Adipocyte (in vitro differentiated cells): ENCODE data around the gene PPAN.

Experiments
- DNase-seq: peaks from one replicate; pipeline ENCODE4 v3.0.0-alpha.2; 2015; ENCODE audit warnings: low read depth
- H3K27me3 ChIP-seq: replicated peaks from 2 replicates; pipeline ENCODE4 v1.7.0; 2013; ENCODE audit warnings: mild to moderate bottlenecking, low read length, moderate library complexity; ENCODE audit not compliant: control insufficient read depth, insufficient read depth
- H3K36me3 ChIP-seq: 2 replicates; pipeline ENCODE4 v1.7.0; 2013; ENCODE audit warnings: low read length, mild to moderate bottlenecking, moderate library complexity; ENCODE audit not compliant: control insufficient read depth, insufficient read depth, severe bottlenecking
- H3K4me1 ChIP-seq: 2 replicates; pipeline ENCODE4 v1.7.0; 2013; ENCODE audit warnings: mild to moderate bottlenecking, low read length, moderate library complexity; ENCODE audit not compliant: control insufficient read depth, insufficient read depth
- H3K4me3 ChIP-seq: 2 replicates; pipeline ENCODE4 v1.7.0; 2013; ENCODE audit warnings: mild to moderate bottlenecking, low read length, moderate library complexity
- H3K9ac ChIP-seq: 2 replicates; pipeline ENCODE4 v1.7.0; 2013; ENCODE audit warnings: mild to moderate bottlenecking, low read length, moderate library complexity
- H3K9me3 ChIP-seq: 2 replicates; pipeline ENCODE4 v1.7.0; 2013; ENCODE audit warnings: mild to moderate bottlenecking, low read length, moderate library complexity; ENCODE audit not compliant: control insufficient read depth

Gene PPAN

DNA sequence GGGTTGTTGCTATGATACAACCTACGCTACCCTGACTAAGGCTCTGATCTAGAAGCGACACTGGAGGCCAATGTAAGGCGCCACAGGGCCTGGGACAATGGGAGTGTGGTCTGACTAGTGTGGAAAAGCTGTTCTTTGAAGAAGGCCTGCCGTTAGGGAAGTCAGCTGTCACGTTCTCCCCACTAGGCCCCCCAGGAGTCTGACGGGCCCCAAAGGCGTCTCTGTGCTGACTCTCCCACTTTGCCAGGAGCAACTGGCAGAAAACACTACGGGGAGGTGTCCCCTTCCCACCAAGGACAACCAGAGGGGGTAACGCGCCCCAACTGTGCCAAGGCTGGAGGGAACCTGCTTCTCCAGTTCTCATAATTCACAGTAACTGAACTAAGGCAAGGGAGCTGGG lies 38.9 kb downstream of the PPAN start:
- DNase-seq, result no peak
- Histone ChIP-seq H3K4me1 (no peaks in the 10 kb centered on the region), H3K9me3 (no peaks in the 10 kb centered on the region), H3K9ac (no peak overlapping the region), H3K27me3 (no peaks in the 10 kb centered on the region), H3K4me3 (no peak overlapping the region), H3K36me3 (peaks cover 91% of the 10 kb centered on the region)

DNA sequence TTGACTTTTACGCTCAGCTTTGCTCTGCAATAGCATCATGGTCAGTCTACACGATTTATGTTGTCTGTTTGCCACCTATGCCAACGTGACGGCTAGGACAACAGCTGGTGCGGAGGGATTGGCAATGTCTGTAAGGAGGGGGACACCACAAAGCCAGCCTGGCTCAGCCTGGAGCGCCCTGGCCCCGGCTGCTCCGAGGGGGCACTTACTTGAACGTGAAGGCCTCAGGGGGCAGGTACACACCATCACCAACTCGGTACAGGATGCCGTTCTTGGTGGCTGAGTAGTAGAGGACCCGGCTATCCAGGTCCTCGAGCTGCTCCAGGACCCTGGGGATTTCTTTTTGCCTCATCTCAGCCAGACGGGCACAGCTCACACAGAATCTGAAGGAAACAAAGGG lies 40.0 kb downstream of the PPAN start:
- H3K36me3 ChIP-seq, result peaks cover 91% of the 10 kb centered on the region
- H3K4me3 ChIP-seq, result no peak overlapping the region
- DNase-seq, result no peak
- H3K9ac ChIP-seq, result no peak overlapping the region
- H3K27me3 ChIP-seq, result no peaks in the 10 kb centered on the region
- no peaks in the 10 kb centered on the region for H3K4me1 ChIP-seq
- no peaks in the 10 kb centered on the region for H3K9me3 ChIP-seq

DNA sequence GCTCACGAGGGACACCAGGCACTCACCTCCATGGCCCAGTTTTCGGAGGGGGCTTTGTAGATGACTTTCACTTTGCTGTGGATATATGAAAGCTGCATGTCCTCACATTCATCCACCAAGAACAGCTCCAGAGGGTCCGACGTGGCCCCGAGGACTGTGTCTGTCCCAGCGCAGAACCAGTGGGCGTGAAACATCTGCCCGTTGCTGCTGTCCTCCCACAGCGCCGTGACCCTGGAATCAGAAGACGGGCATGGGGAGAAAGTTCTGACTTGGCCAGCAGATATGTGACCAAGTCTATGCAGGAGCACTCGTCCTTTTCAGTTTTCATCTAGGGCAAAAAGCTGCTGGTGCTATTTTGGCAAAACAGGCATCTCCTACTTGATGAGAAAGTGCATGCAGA lies 43.3 kb downstream of the PPAN start:
- Histone ChIP-seq H3K9me3 (no peaks in the 10 kb centered on the region), H3K36me3 (peaks cover 86% of the 10 kb centered on the region), H3K27me3 (no peaks in the 10 kb centered on the region), H3K4me3 (no peak overlapping the region), H3K9ac (no peak overlapping the region), H3K4me1 (no peaks in the 10 kb centered on the region)
- DNase-seq, result no peak

DNA sequence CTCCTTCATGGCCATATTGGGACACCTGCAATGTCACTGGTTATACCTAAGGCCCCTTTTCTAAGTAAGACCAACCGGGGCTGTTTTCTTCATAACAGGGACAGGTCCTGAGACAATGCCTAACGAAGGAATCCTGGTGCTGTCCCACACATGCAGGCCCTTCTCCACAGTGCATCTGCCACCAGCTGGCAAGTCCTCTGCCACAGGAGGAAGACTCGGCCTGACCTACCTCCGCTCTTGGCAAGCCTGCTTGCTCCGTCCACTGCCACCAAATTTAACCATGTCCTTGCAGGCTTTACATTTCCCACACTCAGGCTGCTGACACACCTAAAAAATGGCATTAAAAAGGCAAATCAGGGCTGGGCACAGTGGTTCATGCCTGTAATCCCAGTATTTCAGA lies 45.4 kb downstream of the PPAN start:
- H3K9ac ChIP-seq, result no peak overlapping the region
- no peak overlapping the region for H3K4me3 ChIP-seq
- peaks cover 86% of the 10 kb centered on the region for H3K36me3 ChIP-seq
- H3K27me3 ChIP-seq, result no peaks in the 10 kb centered on the region
- no peak for DNase-seq
- H3K4me1 ChIP-seq, result no peaks in the 10 kb centered on the region
- H3K9me3 ChIP-seq, result no peaks in the 10 kb centered on the region

DNA sequence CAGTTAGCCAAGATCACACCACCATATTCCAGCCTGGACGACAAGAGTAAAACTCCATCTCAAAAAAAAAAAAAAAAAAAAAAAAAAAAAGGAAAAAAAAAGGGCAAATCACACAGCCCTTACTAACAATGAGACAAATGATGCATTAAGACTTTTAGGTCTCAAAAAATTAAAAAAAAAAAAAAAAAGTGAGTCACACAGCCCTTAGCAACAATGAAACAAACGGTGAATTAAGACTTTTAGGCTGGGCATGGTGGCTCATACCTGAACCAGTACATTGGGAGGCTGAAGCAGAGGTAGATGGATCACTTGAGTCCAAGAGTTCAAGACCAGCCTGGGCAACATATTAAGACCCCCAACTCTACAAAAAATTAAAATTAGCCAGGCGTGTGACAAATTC lies 45.9 kb downstream of the PPAN start:
- Histone ChIP-seq H3K4me3 (no peak overlapping the region), H3K9me3 (no peaks in the 10 kb centered on the region), H3K27me3 (no peaks in the 10 kb centered on the region), H3K36me3 (peaks cover 86% of the 10 kb centered on the region), H3K9ac (no peak overlapping the region), H3K4me1 (no peaks in the 10 kb centered on the region)
- peak; percentile 2 for DNase-seq

DNA sequence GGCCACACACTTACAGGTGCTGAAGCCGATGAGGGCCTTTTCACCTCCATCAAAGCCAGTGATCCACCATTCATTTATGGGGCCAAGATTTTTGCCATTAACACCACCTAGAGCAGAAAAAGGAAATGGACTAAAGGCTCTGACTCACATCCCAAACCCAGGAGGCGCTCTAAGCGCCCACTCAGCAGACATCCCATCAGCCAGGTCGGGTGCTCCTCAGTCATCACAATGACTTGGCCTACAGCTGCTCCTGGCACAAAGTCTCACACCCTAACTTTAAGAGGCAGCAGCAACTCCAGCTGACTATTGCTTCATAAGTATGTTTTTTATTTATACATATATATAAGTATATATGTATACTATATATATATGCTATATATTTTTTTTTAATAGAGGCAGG lies 49.7 kb downstream of the PPAN start:
- no peak for DNase-seq
- no peak overlapping the region for H3K9ac ChIP-seq
- H3K27me3 ChIP-seq, result no peaks in the 10 kb centered on the region
- H3K9me3 ChIP-seq, result no peaks in the 10 kb centered on the region
- H3K4me3 ChIP-seq, result no peak overlapping the region
- H3K36me3 ChIP-seq, result peaks cover 94% of the 10 kb centered on the region
- no peaks in the 10 kb centered on the region for H3K4me1 ChIP-seq

DNA sequence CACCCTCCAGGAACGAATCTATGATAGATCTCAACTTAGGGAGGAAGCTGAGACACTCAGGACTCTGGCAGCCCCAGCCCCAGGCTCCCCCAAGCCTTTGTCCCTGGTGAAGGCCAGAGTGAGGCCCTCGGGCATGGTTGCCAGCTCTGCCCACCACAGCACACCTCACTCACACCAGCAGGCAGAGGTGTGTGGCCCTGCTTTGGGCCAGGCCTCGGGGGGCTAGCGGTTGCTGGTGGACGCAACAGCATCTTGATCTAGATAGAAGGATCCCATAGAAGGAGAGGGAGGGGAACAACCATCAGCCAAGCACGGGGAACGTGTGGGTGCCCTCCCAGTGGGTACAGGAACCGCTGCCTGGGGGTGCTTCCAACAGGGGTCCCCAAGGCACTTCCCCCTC lies 51.9 kb downstream of the PPAN start:
- Histone ChIP-seq H3K4me3 (no peak overlapping the region), H3K27me3 (no peaks in the 10 kb centered on the region), H3K9ac (no peak overlapping the region), H3K36me3 (peaks cover 93% of the 10 kb centered on the region), H3K4me1 (peaks cover 4% of the 10 kb centered on the region), H3K9me3 (no peaks in the 10 kb centered on the region)
- no peak for DNase-seq

- H3K4me3 ChIP-seq, result no peak overlapping the region
- H3K9ac ChIP-seq, result no peak overlapping the region
- no peaks in the 10 kb centered on the region for H3K9me3 ChIP-seq
- H3K27me3 ChIP-seq, result no peaks in the 10 kb centered on the region
- H3K36me3 ChIP-seq, result peaks cover 96% of the 10 kb centered on the region
- no peak for DNase-seq
- peaks cover 6% of the 10 kb centered on the region for H3K4me1 ChIP-seq
These were observed 52.3 kb downstream of the PPAN start for GRCh38 chr19:10158485-10158884.

GRCh38 chr19:10159610-10160009 lies 53.4 kb downstream of the PPAN start:
- Histone ChIP-seq H3K9me3 (no peaks in the 10 kb centered on the region), H3K9ac (no peak overlapping the region), H3K36me3 (peaks cover 86% of the 10 kb centered on the region), H3K4me1 (peaks cover 6% of the 10 kb centered on the region), H3K27me3 (no peaks in the 10 kb centered on the region), H3K4me3 (no peak overlapping the region)
- DNase-seq, result no peak
